LoVo (cell line): ENCODE results near the gene PTPN22.
A peak's percentile ranks its signal among the peaks of the same experiment; 100 is the strongest.
"Not testable (repeated sequence)": the region's sequence is repeated elsewhere in the genome, so short reads cannot be mapped to it uniquely, and the experiment has no call there.

Experiments used
- DNase-seq: peaks from one replicate; pipeline ENCODE4 v3.0.0-alpha.2; 2016; ENCODE audit warnings: low spot score

PTPN22 gene

GRCh38 chr1:113852694-113853093 is 18.8 kb downstream of the PTPN22 start:
- DNase-seq, result not testable (repeated sequence)

- DNase-seq, result no peak
These were observed 21.2 kb downstream of the PTPN22 start for GRCh38 chr1:113850127-113850796.

GRCh38 chr1:113849072-113849471 is 22.4 kb downstream of the PTPN22 start:
- DNase-seq, result no peak

GRCh38 chr1:113846391-113847035 is 25.0 kb downstream of the PTPN22 start:
- no peak for DNase-seq

- no peak for DNase-seq
These were observed 35.0 kb downstream of the PTPN22 start for GRCh38 chr1:113836534-113836933.

GRCh38 chr1:113835686-113836290 is 35.7 kb downstream of the PTPN22 start:
- peak; percentile 59 for DNase-seq

GRCh38 chr1:113834716-113835115 is 36.8 kb downstream of the PTPN22 start:
- DNase-seq, result no peak

- DNase-seq, result no peak
These were observed 41.5 kb downstream of the PTPN22 start for GRCh38 chr1:113830039-113830438.

- DNase-seq, result no peak
These were observed 49.6 kb downstream of the PTPN22 start for GRCh38 chr1:113821916-113822315.

- DNase-seq, result no peak
These were observed 52.9 kb downstream of the PTPN22 start for GRCh38 chr1:113818578-113818977.

GRCh38 chr1:113813218-113813617 is 58.3 kb downstream of the PTPN22 start:
- DNase-seq, result no peak

GRCh38 chr1:113812661-113813135 is 58.8 kb downstream of the PTPN22 start:
- DNase-seq, result no peak

- DNase-seq, result peak; percentile 98
These were observed 59.4 kb downstream of the PTPN22 start, which contains the start of gene RSBN1 for GRCh38 chr1:113811888-113812660. Gene RSBN1 (minus strand): TSS chr1:113812476. CDS start chr1:113812412, 64 bp downstream.

- no peak for DNase-seq
These were observed 60.2 kb downstream of the PTPN22 start for GRCh38 chr1:113811156-113811887.

- DNase-seq, result peak; percentile 77
These were observed 61.6 kb downstream of the PTPN22 start for GRCh38 chr1:113809670-113810602.

GRCh38 chr1:113808450-113809195 is 62.9 kb downstream of the PTPN22 start:
- DNase-seq, result no peak

- no peak for DNase-seq
These were observed 65.9 kb downstream of the PTPN22 start for GRCh38 chr1:113805639-113806038.

- DNase-seq, result no peak
These were observed 66.3 kb downstream of the PTPN22 start for GRCh38 chr1:113805256-113805531.

GRCh38 chr1:113804421-113805255 is 66.9 kb downstream of the PTPN22 start:
- peak; percentile 65 for DNase-seq
